Kidney (tissue), 14 donors: Measurements from ENCODE around the gene MED25. TPM values are rescaled to one million over a fixed set of nuclear protein-coding genes. Genes with fewer than 3 reads are reported as not detected.

ENCODE experiments used
- DNase-seq, 5 donors: peaks; one replicate each; pipeline ENCODE4 v3.0.0-alpha.2; 2013 to 2020
- FAIRE-seq: peaks from 2 replicates; lab custom pipeline; 2012; peaks lifted over from hg19 to GRCh38; lab: Jason Lieb, UNC
- H3K27ac ChIP-seq, 2 donors: one replicate each; pipeline ENCODE4 v1.7.0; 2013; ENCODE audit warnings: low read depth in 2 of 2, low read length in 2 of 2, inconsistent platforms in 1 of 2
- H3K27me3 ChIP-seq: one replicate; pipeline ENCODE4 v1.7.1; 2013; ENCODE audit warnings: low read length, inconsistent platforms; ENCODE audit not compliant: control insufficient read depth, insufficient read depth
- H3K36me3 ChIP-seq, 3 donors: one replicate each; pipeline versions ENCODE4 v1.7.0 to v1.7.1; 2013; ENCODE audit warnings: low read length in 3 of 3, control low read depth in 1 of 3, inconsistent platforms in 1 of 3; ENCODE audit not compliant: insufficient read depth in 3 of 3, control insufficient read depth in 2 of 3
- H3K4me1 ChIP-seq, 3 donors: one replicate each; pipeline versions ENCODE4 v1.7.0 to v1.7.1; 2013; ENCODE audit warnings: low read length in 3 of 3, inconsistent platforms in 1 of 3, low read depth in 1 of 3; ENCODE audit not compliant: control insufficient read depth in 2 of 3, insufficient read depth in 2 of 3
- H3K4me3 ChIP-seq, 3 donors: one replicate each; pipeline versions ENCODE4 v1.7.0 to v1.8.1; 2013; ENCODE audit warnings: low read length in 3 of 3, control low read depth in 1 of 3, inconsistent platforms in 1 of 3
- H3K9ac ChIP-seq, 3 donors: one replicate each; pipeline versions ENCODE4 v1.7.0 to v1.7.1; 2013; ENCODE audit warnings: low read length in 3 of 3, control low read depth in 1 of 3, inconsistent platforms in 1 of 3
- H3K9me3 ChIP-seq, 3 donors: one replicate each; pipeline versions ENCODE4 v1.7.0 to v1.7.1; 2013; ENCODE audit warnings: low read length in 3 of 3, control low read depth in 1 of 3, inconsistent platforms in 1 of 3; ENCODE audit not compliant: control insufficient read depth in 2 of 3, insufficient read depth in 1 of 3
- intact Hi-C: fragments of 100-400 bp; cut with DNase I; formaldehyde crosslinking; loops from one replicate; pipeline ENCODE4 v1.11.1; 2022
- polyA plus RNA-seq: library from polyadenylated mRNA; stranded (reverse); fragments of 350-450 nt; fragmentation: Illumina TruSeq; extraction: RNeasy Lipid Tissue Mini Kit (QIAGEN cat#74804); gene quantifications from one replicate; pipeline ENCODE4 v1.2.3, GENCODE V29; 2014; ENCODE audit warnings: low read depth, low replicate concordance; ENCODE audit not compliant: insufficient read depth
- total RNA-seq: library from RNA; stranded (reverse); fragmentation: NEBNext Ultra II Directional; extraction: Animal tissue kit (Norgen Biotek cat#: 25700); gene quantifications from one replicate; pipeline ENCODE4 v1.2.1, GENCODE V29; 2021
- TF ChIP-seq, protein P1 (sequence below): IDR thresholded peaks from 3 replicates; pipeline ENCODE4 v1.5.1; 2012; ENCODE audit warnings: mild to moderate bottlenecking, moderate library complexity, borderline replicate concordance; ENCODE audit not compliant: insufficient read depth; ENCODE audit errors: extremely low read depth
- donor health status: control.
- donor health status: control.
- donor health status: control.
- donor health status: control.
- donor health status: control.
- donor health status: DM: yes; HTN: yes; CAD: no.
- donor health status: Normal renal cell carcinoma (clear cell type).

MED25 gene
- total and polyA plus RNA-seq, 2 donors from 2014 or later: 37.3 to 53.2 TPM

DNA sequence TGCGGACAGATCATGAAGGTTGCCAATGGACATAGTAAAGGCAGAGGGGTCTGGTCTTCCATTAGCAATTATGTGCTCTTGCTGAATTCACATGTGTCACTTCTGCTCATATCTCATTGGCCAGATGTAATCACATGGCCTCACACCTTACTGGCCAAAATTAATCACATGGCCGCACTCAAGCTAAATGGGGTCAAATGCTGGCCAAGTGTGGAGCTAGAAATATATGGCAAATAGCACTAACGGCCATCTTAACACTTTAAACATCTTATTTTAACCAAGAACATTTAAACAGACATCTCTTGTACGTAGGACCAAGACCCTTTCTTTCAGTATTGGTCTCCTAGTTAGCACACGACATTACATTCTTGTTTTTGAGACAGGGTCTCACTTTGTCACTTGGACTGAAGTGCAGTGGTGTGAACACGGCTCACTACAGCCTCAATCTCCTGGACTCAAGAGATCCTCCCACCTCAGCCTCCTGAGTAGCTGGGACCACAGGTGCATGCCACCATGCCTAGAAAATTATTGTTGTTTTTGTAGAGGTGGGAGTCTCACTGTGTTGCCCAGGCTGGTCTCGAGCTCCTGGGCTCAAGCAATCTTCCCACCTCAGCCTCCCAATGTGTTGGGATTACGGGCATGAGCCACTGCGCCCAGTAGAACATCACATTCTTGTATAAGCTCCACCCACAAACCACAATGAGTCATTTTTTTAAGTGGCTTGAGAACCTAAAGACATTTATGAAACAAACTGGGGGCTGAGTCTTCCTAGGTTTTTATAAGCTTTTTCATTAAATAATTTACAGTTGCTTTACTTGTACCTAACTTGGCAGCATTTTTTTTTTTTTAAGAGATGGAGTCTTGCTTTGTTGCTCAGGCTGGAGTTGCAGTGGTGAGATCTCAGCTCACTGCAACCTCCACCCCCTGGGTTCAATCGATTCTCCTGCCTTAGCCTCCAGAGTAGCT is 29.9 kb downstream of the MED25 start:
- TF ChIP-seq, protein P1, sequence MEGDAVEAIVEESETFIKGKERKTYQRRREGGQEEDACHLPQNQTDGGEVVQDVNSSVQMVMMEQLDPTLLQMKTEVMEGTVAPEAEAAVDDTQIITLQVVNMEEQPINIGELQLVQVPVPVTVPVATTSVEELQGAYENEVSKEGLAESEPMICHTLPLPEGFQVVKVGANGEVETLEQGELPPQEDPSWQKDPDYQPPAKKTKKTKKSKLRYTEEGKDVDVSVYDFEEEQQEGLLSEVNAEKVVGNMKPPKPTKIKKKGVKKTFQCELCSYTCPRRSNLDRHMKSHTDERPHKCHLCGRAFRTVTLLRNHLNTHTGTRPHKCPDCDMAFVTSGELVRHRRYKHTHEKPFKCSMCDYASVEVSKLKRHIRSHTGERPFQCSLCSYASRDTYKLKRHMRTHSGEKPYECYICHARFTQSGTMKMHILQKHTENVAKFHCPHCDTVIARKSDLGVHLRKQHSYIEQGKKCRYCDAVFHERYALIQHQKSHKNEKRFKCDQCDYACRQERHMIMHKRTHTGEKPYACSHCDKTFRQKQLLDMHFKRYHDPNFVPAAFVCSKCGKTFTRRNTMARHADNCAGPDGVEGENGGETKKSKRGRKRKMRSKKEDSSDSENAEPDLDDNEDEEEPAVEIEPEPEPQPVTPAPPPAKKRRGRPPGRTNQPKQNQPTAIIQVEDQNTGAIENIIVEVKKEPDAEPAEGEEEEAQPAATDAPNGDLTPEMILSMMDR: no peak
- Histone ChIP-seq H3K9ac (no peak overlapping the region), H3K9me3 (no peaks in the 10 kb centered on the region), H3K36me3 (no peaks in the 10 kb centered on the region), H3K4me3 (no peak overlapping the region), H3K27me3 (no peaks in the 10 kb centered on the region), H3K27ac (no peak overlapping the region), H3K4me1 (peaks cover 0 to 14% (median 9%) of the 10 kb centered on the region in 3 donors)
- FAIRE-seq (no peak), DNase-seq (no peak)
- intact Hi-C loops: no loop called here

DNA sequence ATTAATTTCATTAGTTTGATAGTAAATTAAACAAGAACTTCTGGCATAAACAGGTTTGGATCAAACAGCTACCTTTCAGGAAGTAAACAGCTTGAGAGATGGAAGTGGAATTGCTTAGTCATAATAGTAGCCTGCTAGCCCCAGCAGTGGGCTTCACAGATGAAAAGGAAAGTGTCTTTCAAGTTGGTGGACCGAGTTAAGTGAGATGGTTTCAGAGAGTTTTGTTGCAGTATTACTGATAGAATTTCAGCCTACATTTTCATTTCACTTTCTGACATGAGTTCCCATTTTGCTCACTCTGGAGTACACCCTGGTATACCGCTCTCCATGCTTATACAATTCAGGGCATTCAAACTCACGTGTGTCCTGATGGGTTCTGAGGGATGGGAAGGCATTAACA is 30.8 kb downstream of the MED25 start:
- H3K27ac ChIP-seq: no peak overlapping the region
- no peaks in the 10 kb centered on the region for H3K27me3 ChIP-seq
- H3K9me3 ChIP-seq: no peaks in the 10 kb centered on the region
- intact Hi-C loops: no loop called here
- FAIRE-seq (no peak), DNase-seq (no peak)
- no peaks in the 10 kb centered on the region for H3K36me3 ChIP-seq
- no peak overlapping the region for H3K9ac ChIP-seq
- peaks cover 0 to 16% (median 9%) of the 10 kb centered on the region in 3 donors for H3K4me1 ChIP-seq
- no peak overlapping the region for H3K4me3 ChIP-seq
- TF ChIP-seq, protein P1: no peak

DNA sequence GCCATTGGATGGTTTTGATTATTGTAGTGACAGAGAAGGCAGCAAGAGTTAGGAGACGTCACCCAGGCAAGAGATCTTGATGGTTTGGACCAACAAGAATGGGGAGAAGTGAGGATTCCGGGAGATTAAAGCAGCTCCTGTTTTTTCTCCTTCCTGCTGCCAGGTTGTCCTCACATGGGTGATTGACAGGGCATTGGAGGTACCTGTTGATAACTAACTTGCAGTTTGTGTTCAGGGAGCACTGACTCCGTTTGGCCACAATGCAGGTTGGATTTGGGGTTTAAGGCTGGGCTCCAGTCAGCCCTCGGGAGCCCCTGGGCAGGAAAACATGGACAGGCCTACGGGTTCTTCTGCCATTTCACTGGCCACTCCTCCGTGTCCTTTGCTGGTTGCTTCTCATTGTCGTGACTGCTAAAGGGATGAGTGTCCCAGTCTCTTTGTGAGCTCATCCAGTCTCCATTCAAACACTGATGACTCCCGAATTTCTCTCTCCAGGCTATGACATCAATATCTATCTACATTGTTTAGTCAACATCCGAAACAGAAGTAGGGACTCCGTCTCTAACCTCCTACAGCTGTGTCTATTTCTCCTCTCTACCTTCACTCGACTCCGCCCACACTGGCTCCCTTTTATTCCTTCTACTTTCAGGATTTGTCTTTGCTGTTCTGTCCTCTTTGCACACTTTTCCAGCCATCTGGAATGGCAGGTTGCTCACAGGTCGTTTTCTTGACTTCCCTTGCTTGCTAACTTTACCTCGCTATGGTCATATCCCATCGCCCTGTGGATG is 31.5 kb downstream of the MED25 start:
- intact Hi-C loops: no loop called here
- no peak for FAIRE-seq
- H3K4me3 ChIP-seq: peak overlapping the region in 2 of 3 donors; percentile 87 to 91

More for the DNA sequence above, 31.5 kb downstream of the MED25 start:
- no peak for DNase-seq
- TF ChIP-seq, protein P1: no peak
- no peaks in the 10 kb centered on the region for H3K9me3 ChIP-seq
- peak overlapping the region in 1 of 3 donors; percentile 94 for H3K9ac ChIP-seq
- peaks cover 0 to 17% (median 9%) of the 10 kb centered on the region in 3 donors for H3K4me1 ChIP-seq
- no peaks in the 10 kb centered on the region for H3K27me3 ChIP-seq
- peak overlapping the region; percentile 82 to 99 for H3K27ac ChIP-seq
- no peaks in the 10 kb centered on the region for H3K36me3 ChIP-seq
